GM23338 (cell line): ENCODE data around the gene INHBC.

Source experiments
- CREB1 ChIP-seq: fragments of 250-450 bp; sonication (Bioruptor Pico); IDR thresholded peaks from 2 replicates; pipeline ENCODE4 v1.5.0; 2020; ENCODE audit warnings: low read depth, mild to moderate bottlenecking, moderate library complexity
- EZH2 ChIP-seq: fragments of 200-600 bp; sonication (generic); IDR thresholded peaks from one replicate; pipeline ENCODE4 v1.8.0; 2017; ENCODE audit warnings: antibody characterized with exemption, mild to moderate bottlenecking, low read depth; ENCODE audit not compliant: unreplicated experiment
- EZH2phosphoT487 ChIP-seq: fragments of 200-600 bp; sonication (generic); IDR thresholded peaks from one replicate; pipeline ENCODE4 v1.8.1; 2018; ENCODE audit warnings: antibody characterized with exemption; ENCODE audit not compliant: unreplicated experiment
- JUNB ChIP-seq: IDR thresholded peaks from one replicate; pipeline ENCODE4 v1.6.1; 2016; ENCODE audit warnings: antibody characterized with exemption; ENCODE audit not compliant: unreplicated experiment
- NANOG ChIP-seq: IDR thresholded peaks from 2 replicates; pipeline ENCODE4 v1.6.1; 2016; ENCODE audit warnings: antibody characterized with exemption, borderline replicate concordance
- POLR2AphosphoS5 ChIP-seq: IDR thresholded peaks from 2 replicates; pipeline ENCODE4 v1.6.1; 2016; ENCODE audit warnings: antibody characterized with exemption, low read depth
- STAT1 ChIP-seq: IDR thresholded peaks from one replicate; pipeline ENCODE4 v1.6.1; 2016; ENCODE audit warnings: antibody characterized with exemption; ENCODE audit not compliant: unreplicated experiment
- ZNF331 ChIP-seq: fragments of 250-450 bp; sonication (Bioruptor Pico); IDR thresholded peaks from 2 replicates; pipeline ENCODE4 v1.5.0; 2020; ENCODE audit warnings: low read depth, mild to moderate bottlenecking, moderate library complexity
- ZNF462 ChIP-seq: fragments of 250-450 bp; sonication (Bioruptor Pico); IDR thresholded peaks from 2 replicates; pipeline ENCODE4 v1.5.0; 2020; ENCODE audit warnings: mild to moderate bottlenecking, moderate library complexity
- TF ChIP-seq, protein P1 (sequence below), 2 experiments: fragments of 200-600 bp in 1 of 2; sonication (generic) in 1 of 2; conservative IDR thresholded peaks; 2 replicates each; pipeline versions ENCODE4 v1.5.1 to v1.6.1; 2016 to 2017; ENCODE audit warnings: antibody characterized with exemption in 2 of 2, low read depth in 2 of 2, mild to moderate bottlenecking in 2 of 2, moderate library complexity in 1 of 2
- TF ChIP-seq, protein P2 (sequence below): IDR thresholded peaks from one replicate; pipeline ENCODE4 v1.6.1; 2018; ENCODE audit warnings: antibody characterized with exemption; ENCODE audit not compliant: unreplicated experiment

GRCh38 chr12:57430931-57431566 lies 3.5 kb upstream of the INHBC start, which contains the start of gene R3HDM2:
- TF ChIP-seq EZH2, result no peak
- TF ChIP-seq, protein P1, sequence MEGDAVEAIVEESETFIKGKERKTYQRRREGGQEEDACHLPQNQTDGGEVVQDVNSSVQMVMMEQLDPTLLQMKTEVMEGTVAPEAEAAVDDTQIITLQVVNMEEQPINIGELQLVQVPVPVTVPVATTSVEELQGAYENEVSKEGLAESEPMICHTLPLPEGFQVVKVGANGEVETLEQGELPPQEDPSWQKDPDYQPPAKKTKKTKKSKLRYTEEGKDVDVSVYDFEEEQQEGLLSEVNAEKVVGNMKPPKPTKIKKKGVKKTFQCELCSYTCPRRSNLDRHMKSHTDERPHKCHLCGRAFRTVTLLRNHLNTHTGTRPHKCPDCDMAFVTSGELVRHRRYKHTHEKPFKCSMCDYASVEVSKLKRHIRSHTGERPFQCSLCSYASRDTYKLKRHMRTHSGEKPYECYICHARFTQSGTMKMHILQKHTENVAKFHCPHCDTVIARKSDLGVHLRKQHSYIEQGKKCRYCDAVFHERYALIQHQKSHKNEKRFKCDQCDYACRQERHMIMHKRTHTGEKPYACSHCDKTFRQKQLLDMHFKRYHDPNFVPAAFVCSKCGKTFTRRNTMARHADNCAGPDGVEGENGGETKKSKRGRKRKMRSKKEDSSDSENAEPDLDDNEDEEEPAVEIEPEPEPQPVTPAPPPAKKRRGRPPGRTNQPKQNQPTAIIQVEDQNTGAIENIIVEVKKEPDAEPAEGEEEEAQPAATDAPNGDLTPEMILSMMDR (conservative IDR thresholded peaks at IDR 0.05; ENCODE audit: low read depth in 2 of 2), result no peak
- TF ChIP-seq ZNF462 (CRISPR knock-in tag), result no peak
- TF ChIP-seq EZH2phosphoT487, result no peak
- no peak for TF ChIP-seq JUNB
- TF ChIP-seq, protein P2, sequence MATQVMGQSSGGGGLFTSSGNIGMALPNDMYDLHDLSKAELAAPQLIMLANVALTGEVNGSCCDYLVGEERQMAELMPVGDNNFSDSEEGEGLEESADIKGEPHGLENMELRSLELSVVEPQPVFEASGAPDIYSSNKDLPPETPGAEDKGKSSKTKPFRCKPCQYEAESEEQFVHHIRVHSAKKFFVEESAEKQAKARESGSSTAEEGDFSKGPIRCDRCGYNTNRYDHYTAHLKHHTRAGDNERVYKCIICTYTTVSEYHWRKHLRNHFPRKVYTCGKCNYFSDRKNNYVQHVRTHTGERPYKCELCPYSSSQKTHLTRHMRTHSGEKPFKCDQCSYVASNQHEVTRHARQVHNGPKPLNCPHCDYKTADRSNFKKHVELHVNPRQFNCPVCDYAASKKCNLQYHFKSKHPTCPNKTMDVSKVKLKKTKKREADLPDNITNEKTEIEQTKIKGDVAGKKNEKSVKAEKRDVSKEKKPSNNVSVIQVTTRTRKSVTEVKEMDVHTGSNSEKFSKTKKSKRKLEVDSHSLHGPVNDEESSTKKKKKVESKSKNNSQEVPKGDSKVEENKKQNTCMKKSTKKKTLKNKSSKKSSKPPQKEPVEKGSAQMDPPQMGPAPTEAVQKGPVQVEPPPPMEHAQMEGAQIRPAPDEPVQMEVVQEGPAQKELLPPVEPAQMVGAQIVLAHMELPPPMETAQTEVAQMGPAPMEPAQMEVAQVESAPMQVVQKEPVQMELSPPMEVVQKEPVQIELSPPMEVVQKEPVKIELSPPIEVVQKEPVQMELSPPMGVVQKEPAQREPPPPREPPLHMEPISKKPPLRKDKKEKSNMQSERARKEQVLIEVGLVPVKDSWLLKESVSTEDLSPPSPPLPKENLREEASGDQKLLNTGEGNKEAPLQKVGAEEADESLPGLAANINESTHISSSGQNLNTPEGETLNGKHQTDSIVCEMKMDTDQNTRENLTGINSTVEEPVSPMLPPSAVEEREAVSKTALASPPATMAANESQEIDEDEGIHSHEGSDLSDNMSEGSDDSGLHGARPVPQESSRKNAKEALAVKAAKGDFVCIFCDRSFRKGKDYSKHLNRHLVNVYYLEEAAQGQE, result no peak
- TF ChIP-seq POLR2AphosphoS5, result peak; percentile 88
- TF ChIP-seq NANOG, result no peak
- peak; percentile 95 for TF ChIP-seq CREB1
- TF ChIP-seq ZNF331 (CRISPR knock-in tag), result no peak
- TF ChIP-seq STAT1, result no peak
